Right lobe of liver (tissue), 4 donors: ENCODE data around the gene SRRM3.

Experiments
- POLR2A ChIP-seq: fragments of 450-650 bp; IDR thresholded peaks from one replicate; pipeline ENCODE4 v1.6.1; 2017; ENCODE audit warnings: antibody characterized with exemption, mild to moderate bottlenecking
- TF ChIP-seq, protein P1 (sequence below), 4 donors: fragments of 200-600 bp in 3 of 4; fragments of 450-650 bp in 1 of 4; IDR thresholded peaks; one replicate each; pipeline versions ENCODE4 v1.5.1 to v1.8.0; 2016 to 2022; ENCODE audit warnings: antibody characterized with exemption in 4 of 4, mild to moderate bottlenecking in 2 of 4
- donor health status: DM: no; HTN: no; CAD: no.
- donor health status: DM: no; HTN: no; CAD: no.
- donor health status: DM: no; HTN: yes; CAD: no.

DNA sequence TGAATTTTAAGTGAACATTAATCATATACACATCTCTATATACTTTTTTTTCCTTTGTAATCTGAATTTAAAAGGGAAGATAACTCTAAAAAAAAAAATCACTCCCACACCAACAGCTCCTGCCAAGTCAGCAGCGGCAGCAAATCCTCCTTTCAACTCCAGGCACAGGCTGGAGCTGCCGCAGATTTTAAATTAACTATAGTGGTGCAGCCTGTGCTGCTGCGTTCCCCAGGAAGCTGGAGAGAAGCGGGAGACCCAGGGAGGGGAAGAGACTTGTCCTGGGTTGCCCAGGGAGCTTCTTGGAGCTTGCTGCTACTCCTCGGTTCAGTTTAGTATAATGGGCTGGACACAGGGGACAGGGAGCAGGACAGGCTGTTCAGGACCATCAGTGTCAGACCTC, 68.2 kb downstream of the SRRM3 start:
- TF ChIP-seq, protein P1, sequence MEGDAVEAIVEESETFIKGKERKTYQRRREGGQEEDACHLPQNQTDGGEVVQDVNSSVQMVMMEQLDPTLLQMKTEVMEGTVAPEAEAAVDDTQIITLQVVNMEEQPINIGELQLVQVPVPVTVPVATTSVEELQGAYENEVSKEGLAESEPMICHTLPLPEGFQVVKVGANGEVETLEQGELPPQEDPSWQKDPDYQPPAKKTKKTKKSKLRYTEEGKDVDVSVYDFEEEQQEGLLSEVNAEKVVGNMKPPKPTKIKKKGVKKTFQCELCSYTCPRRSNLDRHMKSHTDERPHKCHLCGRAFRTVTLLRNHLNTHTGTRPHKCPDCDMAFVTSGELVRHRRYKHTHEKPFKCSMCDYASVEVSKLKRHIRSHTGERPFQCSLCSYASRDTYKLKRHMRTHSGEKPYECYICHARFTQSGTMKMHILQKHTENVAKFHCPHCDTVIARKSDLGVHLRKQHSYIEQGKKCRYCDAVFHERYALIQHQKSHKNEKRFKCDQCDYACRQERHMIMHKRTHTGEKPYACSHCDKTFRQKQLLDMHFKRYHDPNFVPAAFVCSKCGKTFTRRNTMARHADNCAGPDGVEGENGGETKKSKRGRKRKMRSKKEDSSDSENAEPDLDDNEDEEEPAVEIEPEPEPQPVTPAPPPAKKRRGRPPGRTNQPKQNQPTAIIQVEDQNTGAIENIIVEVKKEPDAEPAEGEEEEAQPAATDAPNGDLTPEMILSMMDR (IDR thresholded peaks at IDR 0.05) = no peak
- TF ChIP-seq POLR2A = no peak
